D721Med (cell line): ENCODE measurements around the gene TRMT112.

Source experiments
- DNase-seq: peaks from one replicate; pipeline ENCODE4 v3.0.0; 2011; ENCODE audit warnings: low spot score; ENCODE audit not compliant: insufficient read length
- FAIRE-seq: peaks from 2 replicates; lab custom pipeline; 2011; peaks lifted over from hg19 to GRCh38; lab: Jason Lieb, UNC
- TF ChIP-seq, protein P1 (sequence below): IDR thresholded peaks from 2 replicates; pipeline ENCODE4 v1.5.1; 2012; ENCODE audit warnings: mild to moderate bottlenecking, control low read depth; ENCODE audit not compliant: insufficient read depth; ENCODE audit errors: missing control alignments

TRMT112 gene

DNA sequence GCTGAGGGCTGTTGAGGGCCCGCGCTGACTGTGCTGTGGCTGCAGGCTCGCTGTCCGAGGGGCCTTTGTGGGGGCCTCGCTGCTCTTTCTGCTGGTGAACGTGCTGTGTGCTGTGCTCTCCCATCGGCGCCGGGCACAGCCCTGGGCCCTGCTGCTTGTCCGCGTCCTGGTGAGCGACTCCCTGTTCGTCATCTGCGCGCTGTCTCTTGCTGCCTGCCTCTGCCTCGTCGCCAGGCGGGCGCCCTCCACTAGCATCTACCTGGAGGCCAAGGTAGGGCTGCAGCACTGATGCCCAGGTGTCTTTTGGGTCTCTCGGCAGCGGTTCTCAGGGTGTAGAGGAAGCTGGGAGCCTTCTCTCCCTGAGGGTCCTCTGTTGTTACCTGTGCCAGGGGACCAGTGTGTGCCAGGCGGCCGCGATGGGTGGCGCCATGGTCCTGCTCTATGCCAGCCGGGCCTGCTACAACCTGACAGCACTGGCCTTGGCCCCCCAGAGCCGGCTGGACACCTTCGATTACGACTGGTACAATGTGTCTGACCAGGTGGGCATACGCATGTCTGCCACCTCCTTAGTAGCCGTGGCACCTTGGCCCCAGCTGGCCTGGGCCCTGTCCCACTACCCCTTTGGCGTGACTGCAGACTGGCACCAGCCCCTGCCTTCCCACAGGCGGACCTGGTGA is 29.5 kb downstream of the TRMT112 start:
- FAIRE-seq (no peak), DNase-seq (no peak)
- TF ChIP-seq, protein P1, sequence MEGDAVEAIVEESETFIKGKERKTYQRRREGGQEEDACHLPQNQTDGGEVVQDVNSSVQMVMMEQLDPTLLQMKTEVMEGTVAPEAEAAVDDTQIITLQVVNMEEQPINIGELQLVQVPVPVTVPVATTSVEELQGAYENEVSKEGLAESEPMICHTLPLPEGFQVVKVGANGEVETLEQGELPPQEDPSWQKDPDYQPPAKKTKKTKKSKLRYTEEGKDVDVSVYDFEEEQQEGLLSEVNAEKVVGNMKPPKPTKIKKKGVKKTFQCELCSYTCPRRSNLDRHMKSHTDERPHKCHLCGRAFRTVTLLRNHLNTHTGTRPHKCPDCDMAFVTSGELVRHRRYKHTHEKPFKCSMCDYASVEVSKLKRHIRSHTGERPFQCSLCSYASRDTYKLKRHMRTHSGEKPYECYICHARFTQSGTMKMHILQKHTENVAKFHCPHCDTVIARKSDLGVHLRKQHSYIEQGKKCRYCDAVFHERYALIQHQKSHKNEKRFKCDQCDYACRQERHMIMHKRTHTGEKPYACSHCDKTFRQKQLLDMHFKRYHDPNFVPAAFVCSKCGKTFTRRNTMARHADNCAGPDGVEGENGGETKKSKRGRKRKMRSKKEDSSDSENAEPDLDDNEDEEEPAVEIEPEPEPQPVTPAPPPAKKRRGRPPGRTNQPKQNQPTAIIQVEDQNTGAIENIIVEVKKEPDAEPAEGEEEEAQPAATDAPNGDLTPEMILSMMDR: no peak

DNA sequence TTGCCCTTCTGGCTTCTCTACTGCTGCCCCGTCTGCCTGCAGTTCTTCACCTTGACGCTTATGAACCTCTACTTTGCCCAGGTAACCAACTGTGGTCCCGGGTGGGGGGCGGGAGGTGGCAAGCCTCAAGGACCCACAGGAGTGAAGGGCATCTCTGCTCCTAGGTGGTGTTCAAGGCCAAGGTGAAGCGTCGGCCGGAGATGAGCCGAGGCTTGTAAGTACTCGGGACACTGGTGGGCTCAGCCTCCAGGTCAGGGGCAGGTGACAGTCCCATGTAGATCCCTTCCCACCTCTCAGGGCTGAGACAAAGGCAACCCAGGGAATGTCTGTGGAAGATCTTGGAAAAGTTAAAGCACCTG is 30.6 kb downstream of the TRMT112 start:
- DNase-seq (no peak), FAIRE-seq (no peak)
- TF ChIP-seq, protein P1: no peak

DNA sequence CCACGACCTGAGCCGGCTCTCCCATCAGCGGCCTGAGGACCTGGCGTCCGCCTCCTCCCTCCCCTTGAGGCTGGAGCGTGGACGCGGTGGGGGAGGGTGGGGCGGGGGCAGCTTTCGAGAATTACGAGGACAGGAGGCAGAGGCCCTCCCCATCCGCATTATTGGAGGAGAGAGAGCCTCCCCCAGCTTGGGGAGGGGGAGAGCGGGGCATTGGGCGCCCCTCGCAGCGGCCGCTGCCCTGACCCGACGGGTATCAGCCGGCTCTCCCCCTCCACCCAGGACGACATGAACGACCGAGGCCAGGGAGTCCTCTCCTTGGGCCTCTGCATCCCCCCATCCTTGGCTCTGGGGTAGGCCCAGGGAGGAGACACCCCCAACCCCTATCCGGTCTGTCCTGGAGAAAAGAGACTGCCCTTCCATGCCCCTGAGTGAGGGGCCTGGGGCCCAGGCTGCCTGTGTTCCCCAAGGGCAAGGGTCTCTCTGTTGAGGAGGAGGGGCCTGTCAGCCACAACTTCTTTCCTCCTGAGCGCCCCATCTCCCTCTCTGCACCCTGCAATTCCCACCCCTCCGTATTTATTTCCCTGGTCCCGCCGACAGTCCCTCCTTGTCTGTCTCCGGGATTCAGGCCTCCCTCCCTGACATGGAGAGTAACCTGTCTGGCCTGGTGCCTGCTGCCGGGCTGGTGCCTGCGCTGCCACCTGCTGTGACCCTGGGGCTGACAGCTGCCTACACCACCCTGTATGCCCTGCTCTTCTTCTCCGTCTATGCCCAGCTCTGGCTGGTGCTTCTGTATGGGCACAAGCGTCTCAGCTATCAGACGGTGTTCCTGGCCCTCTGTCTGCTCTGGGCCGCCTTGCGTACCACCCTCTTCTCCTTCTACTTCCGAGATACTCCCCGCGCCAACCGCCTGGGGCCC is 31.2 kb downstream of the TRMT112 start:
- TF ChIP-seq, protein P1: no peak
- no peak for DNase-seq

DNA sequence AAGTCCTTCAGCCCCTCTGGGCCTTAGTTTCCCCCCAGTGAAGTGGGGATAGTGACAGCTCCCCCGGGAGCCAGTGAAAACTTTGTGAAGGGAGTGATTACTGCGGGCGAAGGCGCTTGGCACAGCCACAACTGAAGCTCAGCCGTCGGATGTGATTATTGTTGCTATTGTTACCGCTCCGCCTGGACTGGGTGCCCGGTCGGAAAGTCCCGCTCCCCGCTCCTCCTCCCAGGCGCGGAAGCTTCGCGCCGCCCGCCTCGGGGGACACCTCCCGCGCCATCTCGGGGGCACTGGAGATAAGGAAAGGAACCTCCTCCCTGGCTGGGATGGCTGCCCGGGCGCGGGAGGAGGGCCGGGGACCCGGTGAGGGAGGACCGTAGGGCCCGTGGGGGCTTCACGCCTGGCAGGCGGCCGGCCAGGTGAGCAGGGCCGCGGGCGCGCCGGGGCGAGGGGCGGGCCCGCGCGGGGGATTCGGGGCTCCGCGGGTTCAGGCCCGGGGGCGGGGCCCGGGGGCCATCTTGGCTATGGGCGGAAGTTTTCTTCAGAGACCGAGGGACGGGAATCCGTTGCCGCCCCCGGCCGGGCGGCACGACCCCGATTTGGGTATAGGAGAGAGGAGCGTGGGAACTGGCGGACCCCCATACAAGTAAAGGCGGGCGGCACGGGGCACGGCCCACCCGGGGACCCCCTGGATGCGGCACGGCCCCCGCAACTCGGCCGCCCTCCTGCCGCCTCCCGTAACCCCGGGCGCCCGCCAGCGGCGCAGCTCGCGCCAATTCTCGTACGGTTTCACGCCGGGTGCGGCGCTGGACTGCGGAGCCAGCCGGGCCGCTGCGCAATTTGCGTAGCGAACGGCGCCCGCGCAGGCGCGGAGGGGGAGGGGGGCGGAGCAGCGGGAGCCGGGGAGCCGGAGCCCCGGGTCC is 32.1 kb downstream of the TRMT112 start, which contains the start of gene GPR137:
GPR137 (plus strand) TSS at position 887 of the 923 bp plus-strand sequence. CDS start 677 bp downstream, outside the sequence.
- FAIRE-seq: no peak
- TF ChIP-seq, protein P1: no peak
- peak; percentile 89 for DNase-seq

More for the DNA sequence above, 31.2 kb downstream of the TRMT112 start:
- no peak for FAIRE-seq

DNA sequence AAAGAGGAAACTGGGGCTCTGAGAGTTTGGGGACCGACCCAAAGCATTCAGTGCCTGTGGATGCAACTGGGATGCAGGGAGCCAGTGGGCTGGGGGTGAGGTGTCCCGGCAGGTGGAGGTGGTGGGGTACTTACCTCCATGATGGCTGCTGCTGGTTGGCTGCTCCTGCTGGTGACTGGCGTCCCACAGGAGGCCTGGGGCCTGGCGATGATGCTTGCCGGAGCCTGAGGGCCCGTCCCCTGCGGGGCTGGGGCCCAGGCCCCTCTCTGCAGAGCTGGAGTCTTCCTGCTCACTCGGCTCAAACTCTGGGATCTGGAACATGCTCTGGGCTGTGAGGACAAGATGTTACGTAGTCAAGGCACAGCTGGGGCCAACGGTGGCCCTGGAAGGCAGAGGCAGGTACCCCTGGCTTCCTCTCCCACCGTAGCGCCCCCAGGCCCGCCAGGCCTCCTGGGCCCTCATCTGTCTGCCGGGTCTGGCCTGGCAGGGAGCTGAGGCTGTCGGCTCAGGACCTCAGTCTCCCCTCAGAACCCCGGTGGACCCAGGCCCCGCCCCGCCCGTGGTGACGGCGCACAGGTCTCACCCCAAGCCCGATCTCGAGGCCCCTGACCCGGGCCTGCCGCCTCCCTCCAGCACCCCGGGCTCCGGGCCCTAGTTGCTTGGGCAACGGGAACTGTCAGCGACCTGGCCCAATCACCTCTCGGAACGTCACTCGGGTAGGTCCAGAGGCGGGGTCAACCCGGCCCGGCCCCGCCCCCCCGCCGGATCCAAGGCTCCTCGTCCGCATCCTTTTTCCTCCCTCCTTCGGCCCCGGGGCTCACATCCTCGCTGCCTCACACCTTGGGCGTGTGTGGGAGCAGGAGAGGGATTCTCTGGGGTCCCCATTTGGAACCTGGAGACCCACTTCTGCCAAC is 33.1 kb downstream of the TRMT112 start, which contains the start of gene BAD:
BAD (minus strand) TSS at position 618 of the 914 bp plus-strand sequence; CDS start at position 321, 297 bp downstream.
- DNase-seq (peak; percentile 96), FAIRE-seq (no peak)
- TF ChIP-seq, protein P1: no peak

DNA sequence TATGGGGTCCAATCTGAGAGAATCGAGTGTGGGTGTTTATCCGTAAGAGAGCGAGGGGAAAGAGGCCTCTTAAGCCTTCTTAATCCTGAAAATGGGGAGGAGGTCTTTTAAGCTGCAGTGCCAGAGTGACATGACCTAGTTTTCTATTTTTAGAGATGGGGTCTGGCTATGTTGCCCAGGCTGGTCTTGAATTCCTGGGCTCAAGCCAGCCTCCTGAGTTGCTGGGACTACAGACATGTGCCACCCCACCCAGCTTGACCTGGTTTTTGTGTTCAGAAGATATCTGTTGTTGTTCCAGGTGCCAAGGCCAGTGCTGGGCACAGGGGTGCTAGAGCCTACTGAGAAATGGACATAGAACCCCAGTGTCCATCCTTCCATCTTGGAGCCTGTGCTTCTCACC is 34.3 kb downstream of the TRMT112 start:
- DNase-seq (no peak), FAIRE-seq (no peak)
- TF ChIP-seq, protein P1: no peak
